ES-I3 (cell line): ENCODE data around the gene SLC15A3.

ENCODE experiments used
- H3K36me3 ChIP-seq: 2 replicates; pipeline ENCODE4 v1.6.1; 2013; ENCODE audit warnings: mild to moderate bottlenecking, low read length, control low read depth, moderate library complexity; ENCODE audit not compliant: insufficient read depth
- H3K4me1 ChIP-seq: 2 replicates; pipeline ENCODE4 v1.6.1; 2013; ENCODE audit warnings: mild to moderate bottlenecking, control low read depth, low read length; ENCODE audit not compliant: insufficient read depth
- H3K9ac ChIP-seq: 2 replicates; pipeline ENCODE4 v1.6.1; 2013; ENCODE audit warnings: low read depth, mild to moderate bottlenecking, low read length, moderate library complexity
- H3K9me3 ChIP-seq: 2 replicates; pipeline ENCODE4 v1.6.1; 2013; ENCODE audit warnings: mild to moderate bottlenecking, low read length, moderate library complexity; ENCODE audit not compliant: control insufficient read depth, insufficient read depth

Gene SLC15A3

DNA sequence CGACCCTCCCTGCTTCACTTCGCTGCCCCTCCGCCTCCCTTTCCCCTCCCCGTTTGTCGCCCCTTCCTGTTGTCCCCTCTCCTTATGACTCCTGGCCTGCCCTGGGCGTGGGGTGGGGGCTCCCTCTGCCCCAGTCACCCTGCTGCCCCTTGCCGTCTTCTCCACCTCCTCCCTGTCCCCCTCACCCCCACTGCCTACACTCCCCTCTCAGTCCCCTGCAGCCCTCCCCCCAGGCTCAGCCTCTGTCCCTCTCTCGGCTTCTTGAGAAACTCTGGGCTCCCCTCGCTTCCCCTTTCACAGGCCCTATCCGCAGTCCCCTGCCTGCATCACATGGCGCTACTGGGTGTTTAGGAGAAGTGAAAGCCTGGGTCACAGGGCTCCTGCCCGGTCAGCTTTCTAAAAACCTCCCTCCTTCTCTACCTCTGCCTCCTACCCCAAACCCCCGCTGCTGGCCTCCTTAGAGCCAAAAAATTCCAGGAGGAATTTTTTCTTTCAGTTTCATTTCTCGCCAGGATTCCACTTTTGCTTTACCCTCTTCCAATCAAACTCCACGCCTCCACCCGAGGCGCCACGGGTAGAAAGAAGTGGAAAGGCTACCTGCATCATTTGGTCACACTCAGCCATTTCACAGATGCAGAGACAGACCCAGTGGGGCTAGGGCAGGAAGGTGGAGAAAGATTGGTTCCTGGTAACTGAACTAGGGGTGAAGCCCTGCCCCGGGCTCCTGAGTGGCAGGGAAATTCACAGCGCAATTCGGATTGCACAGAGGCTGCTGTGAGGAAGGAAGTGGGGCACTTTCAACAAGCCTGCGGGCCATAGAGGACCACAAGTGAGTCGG lies at the start of gene SLC15A3:
TSS of gene SLC15A3 (minus strand) at position 273 of the 838 bp plus-strand sequence. CDS start 625 bp downstream, outside the sequence.
- no peaks in the 10 kb centered on the region for H3K36me3 ChIP-seq
- H3K9me3 ChIP-seq: no peaks in the 10 kb centered on the region
- H3K9ac ChIP-seq: peak within 1 kb of the TSS; percentile 74
- peaks cover 11% of the 10 kb centered on the region; the same call in 1 of the 2 replicates for H3K4me1 ChIP-seq

- Histone ChIP-seq H3K9me3 (no peaks in the 10 kb centered on the region), H3K9ac (no peak overlapping the region)
Observed at GRCh38 chr11:61000426-61000825, 48.5 kb upstream of the SLC15A3 start.

GRCh38 chr11:60996381-60997138 lies 44.6 kb upstream of the SLC15A3 start:
- Histone ChIP-seq H3K4me1 (no peaks in the 10 kb centered on the region), H3K9me3 (no peaks in the 10 kb centered on the region), H3K36me3 (no peaks in the 10 kb centered on the region), H3K9ac (no peak overlapping the region)

More at GRCh38 chr11:61000426-61000825, 48.5 kb upstream of the SLC15A3 start:
- H3K4me1 ChIP-seq: peaks cover 4% of the 10 kb centered on the region; the same call in 1 of the 2 replicates
- no peaks in the 10 kb centered on the region for H3K36me3 ChIP-seq

GRCh38 chr11:60995798-60996197 lies 43.8 kb upstream of the SLC15A3 start:
- Histone ChIP-seq H3K36me3 (no peaks in the 10 kb centered on the region), H3K9ac (no peak overlapping the region), H3K9me3 (no peaks in the 10 kb centered on the region), H3K4me1 (no peaks in the 10 kb centered on the region)

DNA sequence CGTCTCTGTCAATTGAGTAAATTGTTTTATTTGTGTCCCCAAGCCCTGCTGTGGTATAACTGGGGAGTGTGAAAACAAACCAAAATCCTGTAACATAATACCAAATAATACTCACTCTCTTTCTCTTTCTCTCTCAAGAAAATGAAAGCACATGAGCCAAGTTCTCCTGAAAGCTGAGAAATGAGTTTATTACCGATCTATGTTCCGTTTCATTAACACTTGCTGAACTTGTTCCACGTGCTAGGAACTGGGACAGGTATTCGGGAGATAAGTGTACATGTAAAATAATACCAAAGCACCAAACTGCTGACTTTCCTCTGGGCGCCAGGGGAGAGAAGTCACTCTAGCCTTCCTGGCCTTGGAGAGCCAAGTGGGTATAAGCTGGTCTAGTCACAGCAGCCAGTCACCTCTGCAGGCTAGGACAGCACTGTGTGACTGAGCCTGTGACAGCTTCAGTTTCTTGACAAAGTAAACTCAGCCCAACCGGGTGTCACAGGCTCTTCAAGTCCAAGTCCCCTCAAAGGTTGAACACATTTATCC lies 42.6 kb upstream of the SLC15A3 start:
- no peak overlapping the region for H3K9ac ChIP-seq
- H3K4me1 ChIP-seq: no peaks in the 10 kb centered on the region
- H3K9me3 ChIP-seq: no peaks in the 10 kb centered on the region
- no peaks in the 10 kb centered on the region for H3K36me3 ChIP-seq

DNA sequence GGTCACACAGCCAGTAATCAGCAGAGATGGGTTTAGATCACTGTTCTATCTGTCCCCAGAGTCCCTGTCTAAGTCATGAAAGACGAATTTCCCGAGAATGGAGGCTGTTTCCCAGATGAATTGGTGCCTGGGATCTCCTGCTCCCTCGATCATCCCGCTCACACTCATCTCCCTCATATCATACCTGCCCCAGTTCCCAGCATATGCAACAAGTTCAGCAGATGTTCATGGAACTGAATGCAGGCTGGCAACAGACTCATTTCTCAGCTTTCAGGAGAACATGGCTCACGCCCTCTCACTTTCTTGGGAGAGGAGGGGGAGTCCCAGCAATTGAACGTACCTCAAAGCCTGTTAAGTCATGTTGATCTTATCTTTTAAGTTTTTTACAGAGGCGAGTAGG lies 41.6 kb upstream of the SLC15A3 start:
- no peaks in the 10 kb centered on the region for H3K36me3 ChIP-seq
- no peaks in the 10 kb centered on the region for H3K4me1 ChIP-seq
- H3K9ac ChIP-seq: no peak overlapping the region
- H3K9me3 ChIP-seq: no peaks in the 10 kb centered on the region

GRCh38 chr11:60992842-60993409 lies 41.0 kb upstream of the SLC15A3 start:
- no peaks in the 10 kb centered on the region for H3K9me3 ChIP-seq
- H3K36me3 ChIP-seq: no peaks in the 10 kb centered on the region
- H3K4me1 ChIP-seq: no peaks in the 10 kb centered on the region
- no peak overlapping the region for H3K9ac ChIP-seq

GRCh38 chr11:60991457-60991856 lies 39.5 kb upstream of the SLC15A3 start:
- Histone ChIP-seq H3K9me3 (no peaks in the 10 kb centered on the region), H3K9ac (no peak overlapping the region), H3K36me3 (no peaks in the 10 kb centered on the region), H3K4me1 (no peaks in the 10 kb centered on the region)

- no peaks in the 10 kb centered on the region for H3K4me1 ChIP-seq
- no peak overlapping the region for H3K9ac ChIP-seq
- no peaks in the 10 kb centered on the region for H3K9me3 ChIP-seq
- no peaks in the 10 kb centered on the region for H3K36me3 ChIP-seq
Observed at GRCh38 chr11:60989093-60989650, 37.2 kb upstream of the SLC15A3 start.

GRCh38 chr11:60988658-60989057 lies 36.7 kb upstream of the SLC15A3 start:
- no peaks in the 10 kb centered on the region for H3K4me1 ChIP-seq
- no peak overlapping the region for H3K9ac ChIP-seq
- H3K36me3 ChIP-seq: no peaks in the 10 kb centered on the region
- H3K9me3 ChIP-seq: no peaks in the 10 kb centered on the region

DNA sequence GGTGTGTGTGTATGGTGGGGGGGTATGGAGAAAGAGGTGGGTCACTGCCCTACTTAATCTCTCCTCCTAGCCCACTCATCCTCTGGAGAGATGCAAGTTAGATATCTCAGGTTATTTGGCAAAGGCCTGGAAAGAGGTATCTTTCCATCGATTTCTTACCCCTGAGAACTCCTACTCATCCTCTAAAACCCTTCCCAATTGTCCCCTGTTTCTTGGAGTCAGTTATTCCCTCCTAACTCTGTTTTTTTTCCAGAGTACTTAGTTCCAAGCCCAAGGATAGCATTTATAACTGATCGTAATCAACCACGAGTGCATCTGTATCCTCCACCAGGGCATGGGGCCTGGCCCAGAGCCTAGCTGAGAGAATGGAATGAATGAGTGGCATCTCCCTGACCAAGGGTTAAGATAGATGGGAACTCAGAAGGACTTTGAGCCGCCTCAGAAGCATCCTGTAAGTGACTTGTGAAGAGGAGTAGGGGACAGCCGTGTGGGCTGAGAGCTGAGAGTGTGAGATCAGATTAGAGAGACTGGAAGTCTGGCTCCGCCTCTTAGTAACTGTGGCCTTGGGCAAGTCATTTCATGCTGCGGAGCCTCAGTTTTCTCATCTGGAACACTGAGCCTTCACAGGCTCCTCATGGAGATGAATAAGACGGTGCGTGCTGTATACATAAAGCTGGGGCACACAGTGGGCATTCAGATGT lies 35.8 kb upstream of the SLC15A3 start:
- H3K9me3 ChIP-seq: no peaks in the 10 kb centered on the region
- no peaks in the 10 kb centered on the region for H3K36me3 ChIP-seq

DNA sequence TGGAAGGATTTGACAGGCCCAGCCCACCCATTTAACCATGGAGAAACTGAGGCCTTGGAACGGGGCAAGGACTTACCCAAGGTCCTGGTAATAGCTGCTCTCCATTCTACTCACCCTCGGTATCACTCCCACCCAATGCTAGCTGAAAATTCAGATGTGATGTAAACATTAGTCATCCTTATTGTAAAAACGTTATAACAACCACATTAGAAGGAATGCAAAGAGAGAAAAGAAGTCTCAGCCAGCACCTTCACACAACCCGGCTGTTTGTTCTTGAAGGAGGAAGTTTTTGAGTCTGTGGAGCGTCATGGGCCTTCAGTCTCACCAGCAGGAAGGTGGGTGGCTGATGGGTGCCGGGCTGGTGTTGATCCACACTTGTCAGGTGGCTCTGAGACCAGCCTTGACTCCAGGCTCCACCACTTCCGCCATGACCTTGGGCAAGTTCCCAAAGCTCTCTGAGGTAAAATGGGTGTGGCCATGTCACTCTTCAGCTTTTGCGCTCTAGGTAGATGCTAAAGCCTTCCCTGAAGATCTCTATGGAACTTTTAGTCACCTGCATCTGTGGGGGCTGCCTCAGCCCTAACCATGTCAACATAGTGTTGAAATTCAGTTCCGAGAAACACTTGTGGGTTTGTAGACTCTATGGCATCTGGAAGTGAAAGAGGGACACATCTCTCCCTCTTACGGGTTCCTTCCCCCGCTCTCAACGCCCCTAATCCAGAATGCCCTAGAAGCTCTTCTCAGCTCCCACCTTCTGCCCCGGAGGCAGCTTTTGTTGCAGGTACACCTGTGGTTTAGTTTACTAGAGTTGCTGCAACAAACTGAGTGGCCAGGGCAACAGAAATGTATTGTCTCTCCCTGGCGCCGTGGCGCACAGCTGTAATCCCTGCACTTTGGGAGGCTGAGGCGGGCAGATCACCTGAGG lies 34.3 kb upstream of the SLC15A3 start:
- Histone ChIP-seq H3K9ac (no peak overlapping the region), H3K9me3 (no peaks in the 10 kb centered on the region), H3K36me3 (no peaks in the 10 kb centered on the region), H3K4me1 (no peaks in the 10 kb centered on the region)

More for the DNA sequence above, 35.8 kb upstream of the SLC15A3 start:
- H3K9ac ChIP-seq: no peak overlapping the region
- H3K4me1 ChIP-seq: no peaks in the 10 kb centered on the region

DNA sequence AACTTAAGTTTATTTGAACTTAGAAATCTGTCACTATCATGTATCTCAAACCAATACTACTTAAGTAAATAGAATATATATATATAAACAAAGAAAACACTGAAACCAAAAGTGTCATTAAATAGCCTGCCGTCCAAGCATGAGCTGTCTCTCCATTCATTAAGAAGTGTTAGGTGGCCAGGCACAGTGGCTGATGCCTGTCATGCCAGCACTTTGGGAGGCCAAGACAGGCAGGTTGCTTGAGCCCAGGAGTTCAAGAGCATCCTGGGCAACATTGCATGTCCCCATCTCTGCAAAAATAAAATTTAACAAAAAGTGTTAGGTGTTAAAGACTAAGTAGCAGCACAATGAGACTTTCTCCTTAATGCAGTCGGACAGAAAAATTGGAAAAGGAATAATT lies 33.5 kb upstream of the SLC15A3 start:
- Histone ChIP-seq H3K9me3 (no peaks in the 10 kb centered on the region), H3K9ac (no peak overlapping the region), H3K36me3 (no peaks in the 10 kb centered on the region), H3K4me1 (no peaks in the 10 kb centered on the region)
